ENCODE data around the gene PHACTR4.
"Not testable (repeated sequence)": the region's sequence is repeated elsewhere in the genome, so short reads cannot be mapped to it uniquely, and the experiment has no call there.

The PHACTR4 gene

GRCh38 chr1:28501925-28502324, 132.4 kb downstream of the PHACTR4 start:
- no peak for DNase-seq (ENCODE audit: low spot score)

- no peak for DNase-seq (ENCODE audit: low spot score)
Observed at GRCh38 chr1:28503117-28503516, 133.6 kb downstream of the PHACTR4 start.

- peak; percentile 90 for DNase-seq (ENCODE audit: low spot score)
Observed at GRCh38 chr1:28505406-28506187, 136.1 kb downstream of the PHACTR4 start, which contains the start of gene RCC1. TSS of gene RCC1 (plus strand) at chr1:28506043. CDS start at chr1:28529867, 23,824 bp downstream.

GRCh38 chr1:28506907-28507246, 137.3 kb downstream of the PHACTR4 start:
- DNase-seq (ENCODE audit: low spot score): no peak

GRCh38 chr1:28507247-28507645, 137.7 kb downstream of the PHACTR4 start:
- no peak for DNase-seq (ENCODE audit: low spot score)

- no peak for DNase-seq (ENCODE audit: low spot score)
Observed at GRCh38 chr1:28507646-28508434, 138.3 kb downstream of the PHACTR4 start.

GRCh38 chr1:28508435-28508754, 138.9 kb downstream of the PHACTR4 start:
- DNase-seq (ENCODE audit: low spot score): no peak

GRCh38 chr1:28509705-28510272, 140.2 kb downstream of the PHACTR4 start:
- DNase-seq (ENCODE audit: low spot score): no peak

- DNase-seq (ENCODE audit: low spot score): no peak
Observed at GRCh38 chr1:28510273-28510969, 140.9 kb downstream of the PHACTR4 start.

- DNase-seq (ENCODE audit: low spot score): no peak
Observed at GRCh38 chr1:28510970-28511440, 141.5 kb downstream of the PHACTR4 start.

- DNase-seq (ENCODE audit: low spot score): no peak
Observed at GRCh38 chr1:28512058-28512611, 142.6 kb downstream of the PHACTR4 start.

- DNase-seq (ENCODE audit: low spot score): not testable (repeated sequence)
Observed at GRCh38 chr1:28514445-28514933, 144.9 kb downstream of the PHACTR4 start.

GRCh38 chr1:28516518-28516956, 147.0 kb downstream of the PHACTR4 start:
- no peak for DNase-seq (ENCODE audit: low spot score)

- no peak for DNase-seq (ENCODE audit: low spot score)
Observed at GRCh38 chr1:28517649-28517999, 148.1 kb downstream of the PHACTR4 start.

GRCh38 chr1:28518000-28518744, 148.6 kb downstream of the PHACTR4 start:
- DNase-seq (ENCODE audit: low spot score): peak; percentile 89

- peak; percentile 55 for DNase-seq (ENCODE audit: low spot score)
Observed at GRCh38 chr1:28518745-28519341, 149.3 kb downstream of the PHACTR4 start.

GRCh38 chr1:28519946-28520725, 150.6 kb downstream of the PHACTR4 start:
- no peak for DNase-seq (ENCODE audit: low spot score)

- DNase-seq (ENCODE audit: low spot score): not testable (repeated sequence)
Observed at GRCh38 chr1:28520796-28521195, 151.3 kb downstream of the PHACTR4 start.

- DNase-seq (ENCODE audit: low spot score): no peak
Observed at GRCh38 chr1:28521502-28522164, 152.1 kb downstream of the PHACTR4 start.
